ENCODE data around the gene HOXA9. TPM values are rescaled to one million over a fixed set of nuclear protein-coding genes. Genes with fewer than 3 reads are reported as not detected.

HOXA9 gene
- total RNA-seq, 3 donors from 2014 or later, result 7.5 to 18.4 (median 9.0) TPM

- H3K4me3 ChIP-seq, result no peak overlapping the region
- H3K9me3 ChIP-seq, result no peaks in the 10 kb centered on the region
- H3K27ac ChIP-seq, result no peak overlapping the region
- H3K27me3 ChIP-seq, result peaks cover 18 to 95% of the 10 kb centered on the region in 2 donors
- intact Hi-C loops (cut with DNase I; ENCODE audit: low total_unique reads), result no loop called here
- no peak for DNase-seq (ENCODE audit: low spot score in 2 of 2)
- TF ChIP-seq POLR2A (IDR thresholded peaks at IDR 0.05), result no peak
- TF ChIP-seq POLR2AphosphoS5 (IDR thresholded peaks at IDR 0.05), result no peak
- TF ChIP-seq CTCF (IDR thresholded peaks at IDR 0.05), result no peak
- H3K4me1 ChIP-seq, result peaks cover 9 to 11% of the 10 kb centered on the region in 2 donors
- no peaks in the 10 kb centered on the region for H3K36me3 ChIP-seq
These were observed 38.1 kb upstream of the HOXA9 start for GRCh38 chr7:27203365-27203953.

- Histone ChIP-seq H3K4me3 (no peak overlapping the region), H3K9me3 (no peaks in the 10 kb centered on the region), H3K36me3 (no peaks in the 10 kb centered on the region), H3K27ac (no peak overlapping the region), H3K27me3 (peaks cover 22 to 97% of the 10 kb centered on the region in 2 donors), H3K4me1 (peaks cover 9 to 11% of the 10 kb centered on the region in 2 donors)
- no peak for DNase-seq (ENCODE audit: low spot score in 2 of 2)
- intact Hi-C loops (cut with DNase I; ENCODE audit: low total_unique reads), result no loop called here
- TF ChIP-seq CTCF (IDR thresholded peaks at IDR 0.05) (no peak), POLR2AphosphoS5 (IDR thresholded peaks at IDR 0.05) (no peak), POLR2A (IDR thresholded peaks at IDR 0.05) (no peak)
These were observed 37.5 kb upstream of the HOXA9 start for GRCh38 chr7:27202862-27203134.

- no peak overlapping the region for H3K27ac ChIP-seq
- H3K4me3 ChIP-seq, result no peak overlapping the region
- peak in 1 of 2 donors; percentile 9 for DNase-seq (ENCODE audit: low spot score in 2 of 2)
- H3K9me3 ChIP-seq, result no peaks in the 10 kb centered on the region
- peaks cover 24 to 97% of the 10 kb centered on the region in 2 donors for H3K27me3 ChIP-seq
- H3K36me3 ChIP-seq, result no peaks in the 10 kb centered on the region
- no peak for TF ChIP-seq CTCF (IDR thresholded peaks at IDR 0.05)
- no peak for TF ChIP-seq POLR2A (IDR thresholded peaks at IDR 0.05)
- intact Hi-C loops (cut with DNase I; ENCODE audit: low total_unique reads), result no loop called here
- peaks cover 9 to 11% of the 10 kb centered on the region in 2 donors for H3K4me1 ChIP-seq
These were observed 36.9 kb upstream of the HOXA9 start for GRCh38 chr7:27202018-27202861.

GRCh38 chr7:27201580-27202017 lies 36.3 kb upstream of the HOXA9 start:
- H3K4me1 ChIP-seq, result peaks cover 9 to 11% of the 10 kb centered on the region in 2 donors
- no peak overlapping the region for H3K27ac ChIP-seq
- H3K36me3 ChIP-seq, result no peaks in the 10 kb centered on the region
- intact Hi-C loops (cut with DNase I; ENCODE audit: low total_unique reads), result no loop called here
- TF ChIP-seq POLR2A (IDR thresholded peaks at IDR 0.05) (no peak), POLR2AphosphoS5 (IDR thresholded peaks at IDR 0.05) (no peak), CTCF (IDR thresholded peaks at IDR 0.05) (no peak)
- H3K9me3 ChIP-seq, result no peaks in the 10 kb centered on the region
- peak overlapping the region in 2 of 3 donors; percentile 5 to 69 for H3K4me3 ChIP-seq
- peaks cover 24 to 97% of the 10 kb centered on the region in 2 donors for H3K27me3 ChIP-seq
- no peak for DNase-seq (ENCODE audit: low spot score in 2 of 2)
